Liver (tissue), 9 donors: ENCODE measurements around the gene SMIM1. TPM values are rescaled to one million over a fixed set of nuclear protein-coding genes. Genes with fewer than 3 reads are reported as not detected.

Source experiments
- DNase-seq: peaks from one replicate; pipeline ENCODE4 v3.0.0-alpha.2; 2017; ENCODE audit warnings: low spot score
- H3K27ac ChIP-seq, 2 donors: one replicate each; pipeline ENCODE4 v1.7.0; 2013; ENCODE audit warnings: inconsistent platforms in 2 of 2, low read length in 2 of 2, control low read depth in 1 of 2, low read depth in 1 of 2, mild to moderate bottlenecking in 1 of 2
- H3K27me3 ChIP-seq, 4 donors: one replicate each; pipeline versions ENCODE4 v1.6.1 to v1.7.0; 2013; ENCODE audit warnings: low read length in 3 of 4, inconsistent platforms in 1 of 4, mild to moderate bottlenecking in 1 of 4, moderate library complexity in 1 of 4; ENCODE audit not compliant: control insufficient read depth in 4 of 4, insufficient read depth in 4 of 4
- H3K36me3 ChIP-seq, 4 donors: one replicate each; pipeline versions ENCODE4 v1.6.1 to v1.7.0; 2013; ENCODE audit warnings: low read length in 3 of 4, mild to moderate bottlenecking in 3 of 4, low read depth in 1 of 4, moderate library complexity in 1 of 4; ENCODE audit not compliant: control insufficient read depth in 4 of 4, insufficient read depth in 3 of 4
- H3K4me1 ChIP-seq, 4 donors: one replicate each; pipeline versions ENCODE4 v1.6.1 to v1.7.0; 2013; ENCODE audit warnings: low read length in 3 of 4, mild to moderate bottlenecking in 3 of 4, moderate library complexity in 1 of 4; ENCODE audit not compliant: control insufficient read depth in 4 of 4, insufficient read depth in 4 of 4
- H3K4me3 ChIP-seq, 3 donors: one replicate each; pipeline versions ENCODE4 v1.6.1 to v1.7.0; 2013; ENCODE audit warnings: low read length in 3 of 3, control low read depth in 1 of 3, low read depth in 1 of 3, mild to moderate bottlenecking in 1 of 3
- H3K9ac ChIP-seq, 2 donors: one replicate each; pipeline ENCODE4 v1.7.0; 2013; ENCODE audit warnings: low read length in 2 of 2, mild to moderate bottlenecking in 2 of 2, moderate library complexity in 2 of 2, control low read depth in 1 of 2, low read depth in 1 of 2
- H3K9me3 ChIP-seq, 4 donors: one replicate each; pipeline versions ENCODE4 v1.6.1 to v1.7.0; 2013; ENCODE audit warnings: low read length in 3 of 4; ENCODE audit not compliant: control insufficient read depth in 4 of 4
- ATF3 ChIP-seq: IDR thresholded peaks from 2 replicates; pipeline ENCODE4 v1.6.1; 2016; ENCODE audit warnings: antibody characterized with exemption
- CTCF ChIP-seq: fragments of 150-350 bp; IDR thresholded peaks from 2 replicates; pipeline ENCODE4 v1.5.1; 2017; ENCODE audit warnings: improper control_type of control experiment, low read depth, low read length; ENCODE audit not compliant: missing input control
- EGR1 ChIP-seq, 2 donors: IDR thresholded peaks; 2 replicates each; pipeline ENCODE4 v1.6.1; 2016 to 2018; ENCODE audit warnings: antibody characterized with exemption in 2 of 2, low read depth in 2 of 2
- FOXA1 ChIP-seq: IDR thresholded peaks from 2 replicates; pipeline ENCODE4 v1.6.1; 2016; ENCODE audit warnings: antibody characterized with exemption
- FOXA2 ChIP-seq: IDR thresholded peaks from 2 replicates; pipeline ENCODE4 v1.6.1; 2016; ENCODE audit warnings: antibody characterized with exemption
- GABPA ChIP-seq, 2 donors: IDR thresholded peaks in 1 of 2; conservative IDR thresholded peaks in 1 of 2; 2 replicates each; pipeline ENCODE4 v1.6.1; 2016; ENCODE audit warnings: antibody characterized with exemption in 2 of 2, mild to moderate bottlenecking in 1 of 2, moderate library complexity in 1 of 2
- HNF4G ChIP-seq: IDR thresholded peaks from 2 replicates; pipeline ENCODE4 v1.6.1; 2016; ENCODE audit warnings: antibody characterized with exemption
- JUND ChIP-seq, 2 donors: IDR thresholded peaks; 2 replicates each; pipeline ENCODE4 v1.6.1; 2016; ENCODE audit warnings: antibody characterized with exemption in 2 of 2
- MAX ChIP-seq: IDR thresholded peaks from 2 replicates; pipeline ENCODE4 v1.6.1; 2016; ENCODE audit warnings: antibody characterized with exemption
- NR2F2 ChIP-seq: IDR thresholded peaks from 2 replicates; pipeline ENCODE4 v1.6.1; 2016; ENCODE audit warnings: antibody characterized with exemption
- RAD21 ChIP-seq, 2 donors: IDR thresholded peaks; 2 replicates each; pipeline ENCODE4 v1.6.1; 2016; ENCODE audit warnings: antibody characterized with exemption in 2 of 2, mild to moderate bottlenecking in 2 of 2
- RXRA ChIP-seq, 2 donors: IDR thresholded peaks; 2 replicates each; pipeline ENCODE4 v1.6.1; 2017 to 2018; ENCODE audit warnings: antibody characterized with exemption in 2 of 2, mild to moderate bottlenecking in 1 of 2
- TAF1 ChIP-seq: conservative IDR thresholded peaks from 2 replicates; pipeline ENCODE4 v1.6.1; 2016; ENCODE audit warnings: antibody characterized with exemption, mild to moderate bottlenecking
- YY1 ChIP-seq: IDR thresholded peaks from 2 replicates; pipeline ENCODE4 v1.6.1; 2016; ENCODE audit warnings: antibody characterized with exemption, mild to moderate bottlenecking
- WGBS: extraction: QIAGEN DNeasy Blood & Tissue Kit; methylation state at CpG from one replicate; pipeline ENCODE4 v1.1.7; 2013; 5-methylcytosine and 5-hydroxymethylcytosine counted together
- polyA plus RNA-seq, 2 donors: library from polyadenylated mRNA; stranded (reverse) in 1 of 2; unstranded in 1 of 2; fragments of 200-250 nt in 1 of 2; fragments of >200 nt in 1 of 2; fragmentation: Nextera tagmentation in 1 of 2; extraction: Ambion mirVana in 1 of 2; gene quantifications; one replicate each; pipeline versions ENCODE4 v1.2.1 to v1.2.3, GENCODE V29; 2013 to 2015
- total RNA-seq, 2 donors: library from RNA; depleted of rRNA; stranded (reverse); fragments of >200 nt; gene quantifications; one replicate each; pipeline ENCODE4 v1.2.3, GENCODE V29; 2014
- TF ChIP-seq, protein P1 (sequence below): IDR thresholded peaks from 2 replicates; pipeline ENCODE4 v1.6.1; 2016; ENCODE audit warnings: antibody characterized with exemption, mild to moderate bottlenecking
- donor health status: healthy.
- donor health status: healthy.
- donor health status: healthy.
- donor health status: healthy.
- donor health status: healthy.

SMIM1 gene
- total and polyA plus RNA-seq, 4 donors, result 1.8 to 82.9 (median 10.3) TPM

DNA sequence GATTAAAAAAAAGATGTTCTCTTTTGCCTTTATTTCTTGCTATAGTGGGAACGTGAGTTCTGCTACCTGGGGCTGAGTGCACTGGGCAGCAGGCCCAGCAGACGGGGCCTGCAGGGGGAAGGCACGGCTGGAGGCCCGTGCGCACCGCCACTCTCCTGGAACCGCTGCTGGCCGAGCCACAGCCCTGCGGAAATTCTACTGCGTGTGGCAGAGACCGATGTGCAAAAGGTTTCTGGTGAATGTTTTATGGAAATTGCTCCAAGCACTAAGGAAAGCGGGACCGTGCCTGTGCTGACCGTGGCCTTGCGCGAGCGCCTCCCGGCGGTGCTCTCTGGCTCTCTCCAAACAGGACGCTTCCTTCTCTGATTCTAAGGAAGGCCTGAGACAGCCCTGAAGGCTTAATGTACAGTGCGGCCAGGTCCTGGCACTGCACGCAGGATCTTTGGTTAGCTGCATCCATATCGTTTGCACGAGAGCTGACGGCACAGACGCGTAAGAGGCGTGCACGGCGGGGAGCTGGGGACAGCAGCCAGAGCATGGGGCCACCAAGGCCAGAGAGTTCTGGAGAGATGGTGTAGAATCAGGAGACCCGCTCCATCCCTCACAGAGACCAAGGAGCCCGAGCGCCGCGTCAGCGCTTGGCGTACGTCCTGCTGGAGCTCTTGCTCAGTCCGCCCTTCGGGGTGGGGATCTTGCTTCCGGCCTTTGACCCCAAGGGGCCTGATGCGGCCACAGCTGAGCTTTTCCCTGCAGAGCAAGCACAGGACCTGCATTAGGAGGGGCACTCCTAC, 42.4 kb downstream of the SMIM1 start:
- Histone ChIP-seq H3K9me3 (no peaks in the 10 kb centered on the region), H3K4me3 (no peak overlapping the region), H3K27me3 (no peaks in the 10 kb centered on the region), H3K4me1 (no peaks in the 10 kb centered on the region), H3K27ac (no peak overlapping the region), H3K9ac (no peak overlapping the region), H3K36me3 (peaks cover 3 to 31% (median 10%) of the 10 kb centered on the region in 4 donors)
- TF ChIP-seq, protein P1, sequence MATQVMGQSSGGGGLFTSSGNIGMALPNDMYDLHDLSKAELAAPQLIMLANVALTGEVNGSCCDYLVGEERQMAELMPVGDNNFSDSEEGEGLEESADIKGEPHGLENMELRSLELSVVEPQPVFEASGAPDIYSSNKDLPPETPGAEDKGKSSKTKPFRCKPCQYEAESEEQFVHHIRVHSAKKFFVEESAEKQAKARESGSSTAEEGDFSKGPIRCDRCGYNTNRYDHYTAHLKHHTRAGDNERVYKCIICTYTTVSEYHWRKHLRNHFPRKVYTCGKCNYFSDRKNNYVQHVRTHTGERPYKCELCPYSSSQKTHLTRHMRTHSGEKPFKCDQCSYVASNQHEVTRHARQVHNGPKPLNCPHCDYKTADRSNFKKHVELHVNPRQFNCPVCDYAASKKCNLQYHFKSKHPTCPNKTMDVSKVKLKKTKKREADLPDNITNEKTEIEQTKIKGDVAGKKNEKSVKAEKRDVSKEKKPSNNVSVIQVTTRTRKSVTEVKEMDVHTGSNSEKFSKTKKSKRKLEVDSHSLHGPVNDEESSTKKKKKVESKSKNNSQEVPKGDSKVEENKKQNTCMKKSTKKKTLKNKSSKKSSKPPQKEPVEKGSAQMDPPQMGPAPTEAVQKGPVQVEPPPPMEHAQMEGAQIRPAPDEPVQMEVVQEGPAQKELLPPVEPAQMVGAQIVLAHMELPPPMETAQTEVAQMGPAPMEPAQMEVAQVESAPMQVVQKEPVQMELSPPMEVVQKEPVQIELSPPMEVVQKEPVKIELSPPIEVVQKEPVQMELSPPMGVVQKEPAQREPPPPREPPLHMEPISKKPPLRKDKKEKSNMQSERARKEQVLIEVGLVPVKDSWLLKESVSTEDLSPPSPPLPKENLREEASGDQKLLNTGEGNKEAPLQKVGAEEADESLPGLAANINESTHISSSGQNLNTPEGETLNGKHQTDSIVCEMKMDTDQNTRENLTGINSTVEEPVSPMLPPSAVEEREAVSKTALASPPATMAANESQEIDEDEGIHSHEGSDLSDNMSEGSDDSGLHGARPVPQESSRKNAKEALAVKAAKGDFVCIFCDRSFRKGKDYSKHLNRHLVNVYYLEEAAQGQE, result no peak
- TF ChIP-seq FOXA1 (no peak), FOXA2 (no peak), ATF3 (no peak), CTCF (no peak), RAD21 (IDR thresholded peaks at IDR 0.05) (no peak), GABPA (IDR thresholded peaks at IDR 0.05 in 1 of 2, conservative IDR thresholded peaks at IDR 0.05 in 1 of 2) (no peak), JUND (IDR thresholded peaks at IDR 0.05) (no peak)
- no peak for DNase-seq
- 94% methylated on average over 42 of the region's 42 CpGs for WGBS

- peaks cover 3 to 47% (median 20%) of the 10 kb centered on the region in 4 donors for H3K36me3 ChIP-seq
- WGBS, result 92% methylated on average over 38 of the region's 38 CpGs
- DNase-seq, result no peak
- no peak overlapping the region for H3K9ac ChIP-seq
- no peak overlapping the region for H3K4me3 ChIP-seq
- H3K27ac ChIP-seq, result no peak overlapping the region
- no peaks in the 10 kb centered on the region for H3K9me3 ChIP-seq
- H3K27me3 ChIP-seq, result no peaks in the 10 kb centered on the region
- H3K4me1 ChIP-seq, result no peaks in the 10 kb centered on the region
- TF ChIP-seq YY1 (no peak), HNF4G (no peak), CTCF (no peak), EGR1 (IDR thresholded peaks at IDR 0.05; ENCODE audit: low read depth in 2 of 2) (no peak), TAF1 (no peak), GABPA (IDR thresholded peaks at IDR 0.05 in 1 of 2, conservative IDR thresholded peaks at IDR 0.05 in 1 of 2) (no peak), ATF3 (no peak), RXRA (IDR thresholded peaks at IDR 0.05) (no peak), NR2F2 (no peak), JUND (IDR thresholded peaks at IDR 0.05) (no peak), RAD21 (IDR thresholded peaks at IDR 0.05) (no peak), FOXA1 (no peak), MAX (no peak)
- TF ChIP-seq, protein P1, result no peak
Measured at GRCh38 chr1:3816331-3817137, 44.0 kb downstream of the SMIM1 start.
